Spleen (tissue), 11 donors: ENCODE measurements around the gene TBCD. TPM values are rescaled to one million over a fixed set of nuclear protein-coding genes. Genes with fewer than 3 reads are reported as not detected.
A peak's percentile ranks its signal among the peaks of the same experiment; 100 is the strongest.

ENCODE experiments used
- DNase-seq: peaks from one replicate; pipeline ENCODE4 v3.0.0-alpha.2; 2020
- H3K27ac ChIP-seq, 8 donors: fragments of 200-600 bp; sonication (generic) in 7 of 8; 1 replicate in 4 of 8; 2 replicates in 4 of 8; pipeline versions ENCODE4 v1.5.0 to v1.8.0; 2016 to 2021; ENCODE audit warnings: inconsistent platforms in 4 of 8, mild to moderate bottlenecking in 4 of 8, moderate library complexity in 1 of 8
- H3K27me3 ChIP-seq, 7 donors: fragments of 200-600 bp; sonication (generic) in 6 of 7; replicated peaks in 1 of 7; 1 replicate in 4 of 7; 2 replicates in 3 of 7; pipeline versions ENCODE4 v1.5.0 to v1.8.0; 2016 to 2021; ENCODE audit warnings: inconsistent platforms in 3 of 7, mild to moderate bottlenecking in 1 of 7
- H3K36me3 ChIP-seq, 6 donors: fragments of 200-600 bp; sonication (generic) in 5 of 6; 1 replicate in 4 of 6; 2 replicates in 2 of 6; pipeline versions ENCODE4 v1.5.0 to v1.8.0; 2016 to 2021; ENCODE audit warnings: inconsistent platforms in 2 of 6
- H3K4me1 ChIP-seq, 6 donors: fragments of 200-600 bp; sonication (generic) in 5 of 6; 1 replicate in 3 of 6; 2 replicates in 3 of 6; pipeline versions ENCODE4 v1.5.0 to v1.8.0; 2016 to 2021; ENCODE audit warnings: inconsistent platforms in 3 of 6
- H3K4me3 ChIP-seq, 8 donors: fragments of 200-600 bp; sonication (generic) in 7 of 8; 1 replicate in 4 of 8; 2 replicates in 4 of 8; pipeline versions ENCODE4 v1.5.0 to v1.8.0; 2016 to 2021; ENCODE audit warnings: inconsistent platforms in 4 of 8, mild to moderate bottlenecking in 4 of 8, moderate library complexity in 2 of 8
- H3K9me3 ChIP-seq, 8 donors: fragments of 200-600 bp; sonication (generic) in 7 of 8; 1 replicate in 4 of 8; 2 replicates in 4 of 8; pipeline versions ENCODE4 v1.5.0 to v1.8.0; 2016 to 2021; ENCODE audit warnings: inconsistent platforms in 4 of 8
- POLR2A ChIP-seq, 3 donors: fragments of 450-650 bp; IDR thresholded peaks; one replicate each; pipeline ENCODE4 v1.5.1; 2017; ENCODE audit warnings: antibody characterized with exemption in 3 of 3, mild to moderate bottlenecking in 1 of 3
- POLR2AphosphoS5 ChIP-seq, 3 donors: sonication (generic); formaldehyde crosslinking; IDR thresholded peaks; one replicate each; pipeline ENCODE4 v1.5.1; 2017; ENCODE audit warnings: antibody characterized with exemption in 3 of 3
- WGBS, 5 donors: extraction: QIAGEN DNeasy Blood & Tissue Kit in 3 of 5; methylation state at CpG; one replicate each; pipeline versions ENCODE4 v1.1.5 to v1.1.7; 2013 to 2018; 5-methylcytosine and 5-hydroxymethylcytosine counted together
- intact Hi-C: fragments of 100-400 bp; cut with DNase I; formaldehyde crosslinking; loops from one replicate; pipeline ENCODE4 v1.15.0; 2023; ENCODE audit warnings: low total_unique reads
- polyA plus RNA-seq, 3 donors: library from polyadenylated mRNA; stranded (reverse); fragments of 200-250 nt; gene quantifications; one replicate each; pipeline ENCODE4 v1.2.1, GENCODE V29; 2013
- total RNA-seq, 7 donors: library from RNA; depleted of rRNA in 3 of 7; stranded (reverse); fragments of >200 nt in 3 of 7; fragmentation: NEBNext Ultra II Directional in 4 of 7; extraction: Animal tissue kit (Norgen Biotek cat#: 25700) in 4 of 7; gene quantifications; one replicate each; pipeline versions ENCODE4 v1.1.0 to v1.2.1, GENCODE V29; 2016 to 2021
- TF ChIP-seq, protein P1 (sequence below), 11 experiments: fragments of 200-600 bp in 7 of 11; fragments of 450-650 bp in 4 of 11; sonication (generic) in 4 of 11; IDR thresholded peaks in 8 of 11; conservative IDR thresholded peaks in 3 of 11; 1 replicate in 7 of 11; 2 replicates in 4 of 11; pipeline versions ENCODE4 v1.4.0 to v1.8.0; 2016 to 2021; ENCODE audit warnings: antibody characterized with exemption in 11 of 11, inconsistent platforms in 4 of 11, mild to moderate bottlenecking in 1 of 11
- donor health status: healthy with polysubstance abuse.
- donor health status: DM: no; HTN: no; CAD: no; lungs with moderate emphysema.
- donor health status: DM: no; HTN: no; CAD: no.
- donor health status: Bipolar disorder and iron deficiency.
- donor health status: healthy.
- donor health status: DM: no; HTN: no; CAD: no.
- donor health status: DM: yes; HTN: yes; CAD: no.

The TBCD gene
- total and polyA plus RNA-seq, 10 donors = 55.6 to 207 (median 108) TPM

DNA sequence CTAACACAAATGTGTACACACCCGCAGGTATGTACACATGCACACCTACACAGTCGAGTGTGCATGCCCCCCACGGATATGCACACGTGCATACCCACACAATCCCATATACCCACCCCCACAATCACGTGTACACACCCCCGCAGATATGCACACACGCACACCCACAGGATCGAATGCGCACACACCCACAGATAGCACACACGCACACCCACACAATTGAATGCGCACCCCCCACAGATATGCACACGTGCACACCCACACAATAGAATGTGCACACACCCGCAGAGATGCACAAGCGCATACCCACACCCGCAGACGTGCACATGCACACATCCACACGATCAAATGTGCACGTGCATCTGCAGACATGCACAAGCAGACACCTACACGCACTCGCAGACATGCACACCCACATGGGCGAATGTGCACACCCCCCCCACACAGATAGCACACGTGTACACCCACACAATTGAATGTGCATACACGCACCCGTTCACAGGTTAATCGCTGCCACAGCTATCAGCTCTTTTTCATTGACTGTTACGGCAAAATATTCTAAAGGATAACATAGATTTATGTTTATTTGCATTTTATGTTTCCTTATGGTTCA, 77.1 kb downstream of the TBCD start:
- Histone ChIP-seq H3K27ac (no peak overlapping the region), H3K4me3 (no peak overlapping the region), H3K36me3 (peaks cover 0 to 51% (median 4%) of the 10 kb centered on the region in 6 donors), H3K27me3 (no peaks in the 10 kb centered on the region), H3K4me1 (no peaks in the 10 kb centered on the region), H3K9me3 (no peaks in the 10 kb centered on the region)
- WGBS, 5 donors = 96 to 98% (median 98%) methylated on average over 26 of the region's 26 CpGs
- intact Hi-C loops = no loop called here
- TF ChIP-seq, protein P1, sequence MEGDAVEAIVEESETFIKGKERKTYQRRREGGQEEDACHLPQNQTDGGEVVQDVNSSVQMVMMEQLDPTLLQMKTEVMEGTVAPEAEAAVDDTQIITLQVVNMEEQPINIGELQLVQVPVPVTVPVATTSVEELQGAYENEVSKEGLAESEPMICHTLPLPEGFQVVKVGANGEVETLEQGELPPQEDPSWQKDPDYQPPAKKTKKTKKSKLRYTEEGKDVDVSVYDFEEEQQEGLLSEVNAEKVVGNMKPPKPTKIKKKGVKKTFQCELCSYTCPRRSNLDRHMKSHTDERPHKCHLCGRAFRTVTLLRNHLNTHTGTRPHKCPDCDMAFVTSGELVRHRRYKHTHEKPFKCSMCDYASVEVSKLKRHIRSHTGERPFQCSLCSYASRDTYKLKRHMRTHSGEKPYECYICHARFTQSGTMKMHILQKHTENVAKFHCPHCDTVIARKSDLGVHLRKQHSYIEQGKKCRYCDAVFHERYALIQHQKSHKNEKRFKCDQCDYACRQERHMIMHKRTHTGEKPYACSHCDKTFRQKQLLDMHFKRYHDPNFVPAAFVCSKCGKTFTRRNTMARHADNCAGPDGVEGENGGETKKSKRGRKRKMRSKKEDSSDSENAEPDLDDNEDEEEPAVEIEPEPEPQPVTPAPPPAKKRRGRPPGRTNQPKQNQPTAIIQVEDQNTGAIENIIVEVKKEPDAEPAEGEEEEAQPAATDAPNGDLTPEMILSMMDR (IDR thresholded peaks at IDR 0.05 in 8 of 11, conservative IDR thresholded peaks at IDR 0.05 in 3 of 11) = no peak
- TF ChIP-seq POLR2AphosphoS5 (IDR thresholded peaks at IDR 0.05) (no peak), POLR2A (IDR thresholded peaks at IDR 0.05) (no peak)
- no peak for DNase-seq

DNA sequence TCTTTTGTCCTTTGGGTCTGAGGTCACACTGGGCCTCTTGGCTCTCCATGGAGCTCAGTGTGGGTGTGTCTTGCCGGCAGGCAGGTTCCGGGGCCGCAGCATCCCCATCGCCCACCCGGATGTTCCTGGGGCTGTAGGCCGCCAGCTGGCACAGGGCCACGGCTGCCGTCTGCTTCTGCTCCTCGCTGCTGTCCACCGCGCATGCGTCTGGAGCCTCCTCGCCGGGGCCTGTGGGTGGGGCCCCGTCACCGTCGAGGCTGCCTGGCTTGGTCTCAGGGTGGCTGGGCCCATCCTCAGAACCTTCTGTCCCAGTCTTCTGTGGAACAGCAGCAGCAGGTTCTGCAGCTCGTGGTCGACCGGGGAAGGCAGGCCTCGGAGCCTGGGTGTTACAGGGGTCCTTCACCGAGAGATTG, 78.4 kb downstream of the TBCD start:
- Histone ChIP-seq H3K4me3 (no peak overlapping the region), H3K27me3 (no peaks in the 10 kb centered on the region), H3K27ac (no peak overlapping the region), H3K9me3 (no peaks in the 10 kb centered on the region), H3K4me1 (peaks cover 0 to 7% (median 6%) of the 10 kb centered on the region in 6 donors), H3K36me3 (peaks cover 0 to 52% (median 4%) of the 10 kb centered on the region in 6 donors)
- WGBS, 5 donors = 75 to 84% (median 75%) methylated on average over 13 to 22 of the region's 22 CpGs
- TF ChIP-seq POLR2AphosphoS5 (IDR thresholded peaks at IDR 0.05) = peak in 1 of 3 donors; percentile 59
- TF ChIP-seq, protein P1 (IDR thresholded peaks at IDR 0.05 in 8 of 11, conservative IDR thresholded peaks at IDR 0.05 in 3 of 11) = no peak
- intact Hi-C loops = no loop called here
- no peak for DNase-seq

DNA sequence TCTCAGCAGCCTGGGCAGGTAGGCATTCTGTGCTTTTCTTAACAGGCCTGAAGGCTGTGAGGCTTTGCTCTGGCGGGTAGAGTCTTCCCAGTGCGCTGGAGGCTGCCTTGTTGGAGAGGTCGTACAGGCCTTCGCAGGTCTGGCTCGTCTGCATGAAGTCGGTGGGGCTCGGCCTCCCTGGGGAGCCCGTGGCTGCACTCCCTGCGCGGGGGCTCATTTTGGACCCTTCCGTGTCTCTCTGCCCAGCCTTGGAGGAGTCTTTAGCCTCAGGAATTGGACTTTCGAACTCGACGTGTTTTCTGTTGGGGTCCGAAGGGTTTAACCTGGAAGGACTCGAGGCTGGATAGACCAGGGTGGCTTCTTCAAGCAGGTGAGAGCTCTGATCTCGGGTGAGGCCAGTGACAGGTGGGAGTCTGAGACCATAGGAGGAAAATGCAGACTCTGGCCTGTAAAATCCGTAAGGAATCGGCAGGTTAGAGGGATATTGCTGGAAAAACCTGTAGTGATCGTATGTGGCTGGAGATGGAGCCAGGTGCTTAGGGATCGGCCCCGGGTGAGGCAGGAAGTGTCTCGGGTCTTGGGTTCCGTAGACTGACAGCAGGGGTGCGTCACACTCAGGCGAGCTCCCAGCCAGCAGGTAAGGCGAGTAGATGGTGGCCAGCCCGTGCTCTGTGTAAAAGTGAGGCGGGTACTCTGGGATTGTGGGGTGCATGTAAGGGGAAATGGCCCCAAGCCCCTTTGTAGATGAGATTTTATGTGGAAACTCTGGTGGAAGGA, 79.4 kb downstream of the TBCD start:
- H3K4me3 ChIP-seq = no peak overlapping the region
- intact Hi-C loops = no loop called here
- H3K36me3 ChIP-seq = peaks cover 0 to 52% (median 4%) of the 10 kb centered on the region in 6 donors
- no peaks in the 10 kb centered on the region for H3K27me3 ChIP-seq
- H3K9me3 ChIP-seq = no peaks in the 10 kb centered on the region
- no peak overlapping the region for H3K27ac ChIP-seq
- no peak for DNase-seq
- TF ChIP-seq, protein P1 (IDR thresholded peaks at IDR 0.05 in 8 of 11, conservative IDR thresholded peaks at IDR 0.05 in 3 of 11) = no peak
- WGBS, 5 donors = 95 to 98% (median 97%) methylated on average over 24 to 29 of the region's 29 CpGs
- H3K4me1 ChIP-seq = peaks cover 0 to 17% (median 10%) of the 10 kb centered on the region in 6 donors

DNA sequence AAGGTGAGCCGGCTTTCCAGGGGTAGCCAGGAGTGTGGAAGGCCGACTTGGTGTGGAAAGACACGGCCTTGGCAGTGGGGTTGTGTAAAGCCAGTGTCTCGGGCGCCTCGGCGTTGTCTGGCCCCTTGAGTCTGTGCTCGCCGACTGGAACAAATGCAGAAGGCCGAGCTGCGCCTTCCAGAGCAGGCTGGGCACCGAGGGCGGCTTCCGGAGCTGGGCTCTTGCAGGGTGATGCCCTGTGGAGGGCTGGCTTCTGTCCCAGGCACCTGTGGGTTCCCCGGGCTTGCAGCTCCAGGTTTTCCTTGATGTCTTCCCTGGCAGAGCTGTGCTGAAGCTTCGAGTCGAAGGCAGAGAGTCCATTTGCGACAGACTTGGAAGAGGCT, 79.9 kb downstream of the TBCD start:
- DNase-seq = no peak
- Histone ChIP-seq H3K27me3 (no peaks in the 10 kb centered on the region), H3K4me3 (no peak overlapping the region), H3K4me1 (peaks cover 0 to 23% (median 13%) of the 10 kb centered on the region in 6 donors), H3K9me3 (no peaks in the 10 kb centered on the region), H3K27ac (no peak overlapping the region), H3K36me3 (peaks cover 0 to 52% (median 4%) of the 10 kb centered on the region in 6 donors)
- intact Hi-C loops = no loop called here
- WGBS, 5 donors = 90 to 98% (median 95%) methylated on average over 12 to 18 of the region's 18 CpGs
- TF ChIP-seq, protein P1 (IDR thresholded peaks at IDR 0.05 in 8 of 11, conservative IDR thresholded peaks at IDR 0.05 in 3 of 11) = no peak
- TF ChIP-seq POLR2AphosphoS5 (IDR thresholded peaks at IDR 0.05) (no peak), POLR2A (IDR thresholded peaks at IDR 0.05) (no peak)
